Measurements from ENCODE around the gene ICAM2. TPM values are rescaled to one million over a fixed set of nuclear protein-coding genes. Genes with fewer than 3 reads are reported as not detected.

Gene ICAM2
- total RNA-seq, 6 donors from 2014 or later, result 27.2 to 114 (median 82.0) TPM

DNA sequence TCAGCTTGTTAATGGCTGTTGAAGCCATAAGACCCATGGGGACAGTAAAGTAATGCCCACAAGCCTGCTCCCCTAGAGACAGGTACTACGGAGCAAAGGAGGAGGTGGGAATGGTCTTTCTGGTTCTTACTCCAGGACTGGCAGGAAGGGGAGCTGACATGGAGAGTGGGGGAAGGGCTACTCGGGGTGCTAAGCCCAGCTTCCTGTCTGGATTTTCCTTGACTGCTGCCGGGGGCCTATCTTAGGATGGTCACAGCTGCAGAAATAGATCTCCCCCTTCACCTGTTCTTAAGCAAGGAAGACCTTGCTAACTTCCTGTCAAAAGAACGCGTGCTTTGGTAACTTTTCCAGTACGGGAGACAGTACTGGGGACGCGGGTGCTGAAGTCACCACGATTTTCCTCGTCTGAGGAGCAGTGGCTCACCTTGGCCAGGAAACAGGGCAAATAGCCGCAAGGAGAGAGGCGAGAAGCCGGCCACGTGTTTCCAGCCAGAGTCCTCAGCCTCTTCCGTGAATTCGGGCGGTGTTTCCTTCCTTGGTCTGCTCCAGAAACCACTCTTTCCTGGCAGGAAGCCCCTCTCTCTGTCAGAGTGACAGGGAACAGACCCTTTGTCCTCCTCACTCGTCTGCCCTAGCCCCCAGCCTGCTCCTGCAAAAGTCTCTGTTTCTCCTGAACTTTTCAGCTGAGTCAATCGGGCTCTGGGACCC is 22.9 kb downstream of the ICAM2 start:
- Histone ChIP-seq H3K27me3 (no peaks in the 10 kb centered on the region), H3K4me1 (peaks cover 22 to 50% (median 36%) of the 10 kb centered on the region in 4 donors), H3K36me3 (peaks cover 0 to 5% (median 0%) of the 10 kb centered on the region in 4 donors), H3K9me3 (no peaks in the 10 kb centered on the region), H3K27ac (peak overlapping the region in 3 of 4 donors; percentile 26 to 52 (median 39)), H3K4me3 (peak overlapping the region in 3 of 4 donors; percentile 60 to 72 (median 68))
- WGBS, 2 donors, result 10 to 34% methylated on average over 10 to 19 of the region's 19 CpGs
- DNase-seq (peak in 1 of 2 donors; percentile 37), ATAC-seq (ENCODE audit: low FRiP score in 2 of 2) (no peak)
- peak in 1 of 2 donors; percentile 4 for TF ChIP-seq POLR2AphosphoS5 (IDR thresholded peaks at IDR 0.05)
- TF ChIP-seq, protein P1, sequence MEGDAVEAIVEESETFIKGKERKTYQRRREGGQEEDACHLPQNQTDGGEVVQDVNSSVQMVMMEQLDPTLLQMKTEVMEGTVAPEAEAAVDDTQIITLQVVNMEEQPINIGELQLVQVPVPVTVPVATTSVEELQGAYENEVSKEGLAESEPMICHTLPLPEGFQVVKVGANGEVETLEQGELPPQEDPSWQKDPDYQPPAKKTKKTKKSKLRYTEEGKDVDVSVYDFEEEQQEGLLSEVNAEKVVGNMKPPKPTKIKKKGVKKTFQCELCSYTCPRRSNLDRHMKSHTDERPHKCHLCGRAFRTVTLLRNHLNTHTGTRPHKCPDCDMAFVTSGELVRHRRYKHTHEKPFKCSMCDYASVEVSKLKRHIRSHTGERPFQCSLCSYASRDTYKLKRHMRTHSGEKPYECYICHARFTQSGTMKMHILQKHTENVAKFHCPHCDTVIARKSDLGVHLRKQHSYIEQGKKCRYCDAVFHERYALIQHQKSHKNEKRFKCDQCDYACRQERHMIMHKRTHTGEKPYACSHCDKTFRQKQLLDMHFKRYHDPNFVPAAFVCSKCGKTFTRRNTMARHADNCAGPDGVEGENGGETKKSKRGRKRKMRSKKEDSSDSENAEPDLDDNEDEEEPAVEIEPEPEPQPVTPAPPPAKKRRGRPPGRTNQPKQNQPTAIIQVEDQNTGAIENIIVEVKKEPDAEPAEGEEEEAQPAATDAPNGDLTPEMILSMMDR (IDR thresholded peaks at IDR 0.05), result no peak

DNA sequence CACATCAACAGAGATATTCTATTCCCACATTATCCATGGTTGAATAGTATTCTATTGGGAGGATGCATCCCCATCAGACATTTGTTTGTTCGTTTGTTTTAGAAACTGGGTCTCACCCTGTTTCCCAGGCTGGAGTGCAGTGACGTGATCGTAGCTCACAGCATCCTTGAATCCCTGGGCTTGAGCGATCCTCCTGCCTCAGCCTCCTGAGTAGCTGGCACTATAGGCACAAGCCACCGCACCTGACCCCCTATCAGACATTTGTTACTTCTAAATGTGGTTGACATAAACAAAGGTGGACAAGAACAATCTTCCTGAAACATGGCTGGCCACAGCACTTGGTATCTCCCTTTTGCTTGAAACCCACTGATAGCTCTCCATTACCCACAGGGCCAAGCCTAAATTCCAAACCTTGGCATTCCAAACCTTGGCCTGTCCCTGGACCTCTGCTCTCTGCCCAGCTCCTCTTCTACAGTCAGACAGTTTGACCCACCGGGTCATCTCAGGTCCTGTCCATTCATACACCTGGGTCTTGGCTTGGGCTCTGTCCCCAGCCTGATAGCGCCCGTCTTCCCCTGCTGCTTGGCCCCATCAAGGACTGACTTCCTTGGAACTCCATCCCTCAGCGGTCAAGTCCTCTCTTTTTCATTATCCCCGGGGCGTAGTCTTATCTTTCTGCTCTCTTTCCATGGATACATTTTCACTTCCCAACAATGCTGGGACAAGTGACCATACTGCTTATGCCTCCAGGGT is 23.8 kb downstream of the ICAM2 start:
- WGBS, 2 donors, result 90 to 95% methylated on average over 11 of the region's 11 CpGs
- no peaks in the 10 kb centered on the region for H3K27me3 ChIP-seq
- no peaks in the 10 kb centered on the region for H3K9me3 ChIP-seq
- ATAC-seq (ENCODE audit: low FRiP score in 2 of 2) (no peak), DNase-seq (peak in 1 of 2 donors; percentile 16)
- no peak overlapping the region for H3K4me3 ChIP-seq
- TF ChIP-seq POLR2AphosphoS5 (IDR thresholded peaks at IDR 0.05) (no peak), EP300 (IDR thresholded peaks at IDR 0.05) (no peak)
- TF ChIP-seq, protein P1 (IDR thresholded peaks at IDR 0.05), result no peak
- H3K4me1 ChIP-seq, result peaks cover 22 to 41% (median 28%) of the 10 kb centered on the region in 4 donors
- H3K27ac ChIP-seq, result no peak overlapping the region
- H3K36me3 ChIP-seq, result no peaks in the 10 kb centered on the region

DNA sequence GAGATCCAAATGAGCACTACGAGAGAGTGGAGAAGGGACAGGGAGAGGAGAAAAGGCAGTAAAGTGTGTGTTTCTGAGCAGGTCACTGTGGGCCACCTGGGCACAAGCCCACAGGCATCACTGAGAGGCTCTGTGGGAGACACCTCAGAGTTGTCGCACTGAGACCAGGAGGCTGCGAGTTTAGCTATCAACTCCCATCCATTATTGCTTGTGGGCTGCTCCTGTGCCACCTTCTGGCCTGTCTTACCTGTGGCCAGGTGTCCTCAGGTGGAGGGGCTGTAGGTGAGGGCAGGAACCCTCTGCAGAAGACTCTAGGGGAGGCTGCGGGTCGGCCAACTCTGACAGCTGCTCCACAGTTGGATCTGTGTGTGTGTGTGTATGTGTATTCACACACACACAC is 24.8 kb downstream of the ICAM2 start:
- Histone ChIP-seq H3K9me3 (no peaks in the 10 kb centered on the region), H3K27ac (no peak overlapping the region), H3K36me3 (no peaks in the 10 kb centered on the region), H3K27me3 (no peaks in the 10 kb centered on the region), H3K4me1 (peaks cover 20 to 34% (median 21%) of the 10 kb centered on the region in 4 donors), H3K4me3 (no peak overlapping the region)
- TF ChIP-seq, protein P1 (IDR thresholded peaks at IDR 0.05), result no peak
- TF ChIP-seq POLR2AphosphoS5 (IDR thresholded peaks at IDR 0.05) (no peak), POLR2A (IDR thresholded peaks at IDR 0.05) (no peak), EP300 (IDR thresholded peaks at IDR 0.05) (no peak)
- 90 to 93% methylated on average over 5 of the region's 5 CpGs for WGBS, 2 donors
- DNase-seq (peak in 1 of 2 donors; percentile 18), ATAC-seq (ENCODE audit: low FRiP score in 2 of 2) (no peak)

DNA sequence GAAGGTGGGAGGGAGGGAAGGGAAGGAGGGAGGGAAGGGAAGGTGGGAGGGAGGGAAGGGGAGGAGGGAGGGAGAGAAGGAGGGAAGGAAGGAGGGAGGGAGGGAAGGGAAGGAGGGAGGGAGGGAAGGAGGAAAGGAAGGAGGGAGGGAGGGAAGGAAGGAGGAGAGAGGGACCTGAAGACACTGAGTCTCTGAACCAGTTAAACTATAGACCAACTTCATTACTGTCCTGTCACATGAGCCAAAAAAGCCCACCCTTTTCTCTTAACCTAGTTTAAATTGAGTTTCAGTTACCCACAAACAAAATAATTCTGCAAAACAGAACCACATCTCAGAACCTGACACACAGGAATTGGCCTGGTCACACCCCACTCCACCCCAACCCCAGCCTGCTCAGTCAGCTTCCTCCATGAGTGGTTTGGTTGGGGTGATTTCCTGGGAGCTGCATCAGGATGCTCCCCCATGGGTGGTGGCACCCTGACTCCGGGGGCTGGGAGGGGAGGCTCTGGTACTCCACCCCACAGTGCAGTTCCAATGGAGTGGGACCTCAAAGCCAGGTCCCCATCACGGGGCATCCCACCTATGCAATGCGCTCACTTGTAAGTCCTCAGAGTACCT is 27.0 kb downstream of the ICAM2 start:
- Histone ChIP-seq H3K4me3 (no peak overlapping the region), H3K36me3 (no peaks in the 10 kb centered on the region), H3K9me3 (no peaks in the 10 kb centered on the region), H3K27ac (no peak overlapping the region), H3K27me3 (no peaks in the 10 kb centered on the region), H3K4me1 (peaks cover 20 to 25% (median 23%) of the 10 kb centered on the region in 4 donors)
- ATAC-seq (ENCODE audit: low FRiP score in 2 of 2) (no peak), DNase-seq (no peak)
- TF ChIP-seq POLR2A (IDR thresholded peaks at IDR 0.05) (no peak), EP300 (IDR thresholded peaks at IDR 0.05) (no peak), POLR2AphosphoS5 (IDR thresholded peaks at IDR 0.05) (no peak)
- TF ChIP-seq, protein P1 (IDR thresholded peaks at IDR 0.05), result no peak
- WGBS, 2 donors, result 75 to 100% methylated on average over 1 to 3 of the region's 3 CpGs
